Fibroblast of the aortic adventitia (primary cell): ENCODE data around the gene CARNS1. TPM values are rescaled to one million over a fixed set of nuclear protein-coding genes. Genes with fewer than 3 reads are reported as not detected.
A peak's percentile ranks its signal among the peaks of the same experiment; 100 is the strongest.

ENCODE experiments used
- DNase-seq: peaks from one replicate; pipeline ENCODE4 v3.0.0-alpha.2; 2010; ENCODE audit warnings: low read depth
- H3K4me3 ChIP-seq: 2 replicates; pipeline ENCODE4 v1.5.1; 2011; ENCODE audit warnings: low read depth, mild to moderate bottlenecking, control low read depth, low read length, moderate library complexity
- CTCF ChIP-seq: IDR thresholded peaks from 2 replicates; pipeline ENCODE4 v1.5.1; 2011; ENCODE audit warnings: mild to moderate bottlenecking, low read length, control low read depth, inconsistent platforms; ENCODE audit not compliant: insufficient read depth
- total RNA-seq: library from RNA; depleted of rRNA; stranded (reverse); fragments of >200 nt; gene quantifications from 2 replicates; pipeline ENCODE4 v1.2.3, GENCODE V29; 2012; ENCODE audit warnings: low replicate concordance

Gene CARNS1
- total RNA-seq, 1 donor: 0.09 TPM

GRCh38 chr11:67437082-67437808 lies 21.8 kb downstream of the CARNS1 start, which contains the start of gene PTPRCAP:
PTPRCAP (minus strand) TSS chr11:67437682; CDS start chr11:67437619, 63 bp downstream.
- TF ChIP-seq CTCF: no peak

GRCh38 chr11:67437809-67438157 lies 22.3 kb downstream of the CARNS1 start:
- no peak for DNase-seq
- TF ChIP-seq CTCF: no peak
- H3K4me3 ChIP-seq: no peak overlapping the region

More at GRCh38 chr11:67437082-67437808, 21.8 kb downstream of the CARNS1 start, which contains the start of gene PTPRCAP:
- no peak within 1 kb of the TSS for H3K4me3 ChIP-seq
- DNase-seq: no peak

GRCh38 chr11:67438158-67438902 lies 22.9 kb downstream of the CARNS1 start:
- no peak for TF ChIP-seq CTCF
- DNase-seq: no peak
- H3K4me3 ChIP-seq: no peak overlapping the region

DNA sequence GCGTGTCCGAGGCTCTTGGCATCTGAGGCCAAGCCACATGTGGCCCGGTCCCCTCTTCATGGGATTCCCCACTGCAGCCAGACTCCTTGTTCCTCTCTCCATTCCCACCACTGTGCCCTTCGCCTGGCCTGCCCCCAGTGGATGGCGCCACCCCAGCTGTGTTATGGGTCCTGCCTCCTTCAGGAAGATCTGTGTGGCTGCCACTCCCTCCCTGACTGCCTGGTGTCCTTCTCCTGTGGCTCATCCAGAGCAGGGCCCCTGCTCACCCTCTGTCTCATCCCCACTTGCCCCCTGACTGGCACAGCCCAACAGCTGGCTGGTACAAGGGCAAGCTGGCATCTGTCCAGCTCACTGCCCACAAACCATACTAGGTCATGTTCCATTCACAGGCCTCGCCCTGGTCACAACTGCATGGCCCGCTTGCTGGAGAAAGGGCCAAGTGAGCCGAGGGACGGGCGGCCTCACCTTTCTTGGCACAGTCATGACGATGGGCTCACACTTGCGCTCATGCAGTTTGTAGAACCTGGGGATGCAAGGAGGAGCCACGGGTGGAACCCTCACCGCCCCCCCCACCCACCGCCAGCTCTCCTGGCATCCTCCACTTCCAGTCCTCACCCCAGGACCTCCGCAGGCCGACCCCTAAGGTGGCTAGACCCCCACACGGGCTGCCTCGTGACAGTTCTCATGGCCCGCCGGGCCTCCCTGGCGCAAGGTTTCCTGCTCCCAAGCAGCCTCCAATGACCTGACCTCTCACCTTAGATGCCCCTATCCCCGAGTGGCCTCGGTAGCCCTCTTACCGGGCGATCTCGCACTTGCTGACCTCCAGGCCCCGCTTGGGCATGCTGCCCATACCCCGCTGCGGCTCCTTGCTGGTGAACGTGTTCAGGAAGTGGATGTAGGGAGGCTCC lies 24.1 kb downstream of the CARNS1 start:
- peak; percentile 15 for TF ChIP-seq CTCF
- no peak for DNase-seq
- no peak overlapping the region for H3K4me3 ChIP-seq

DNA sequence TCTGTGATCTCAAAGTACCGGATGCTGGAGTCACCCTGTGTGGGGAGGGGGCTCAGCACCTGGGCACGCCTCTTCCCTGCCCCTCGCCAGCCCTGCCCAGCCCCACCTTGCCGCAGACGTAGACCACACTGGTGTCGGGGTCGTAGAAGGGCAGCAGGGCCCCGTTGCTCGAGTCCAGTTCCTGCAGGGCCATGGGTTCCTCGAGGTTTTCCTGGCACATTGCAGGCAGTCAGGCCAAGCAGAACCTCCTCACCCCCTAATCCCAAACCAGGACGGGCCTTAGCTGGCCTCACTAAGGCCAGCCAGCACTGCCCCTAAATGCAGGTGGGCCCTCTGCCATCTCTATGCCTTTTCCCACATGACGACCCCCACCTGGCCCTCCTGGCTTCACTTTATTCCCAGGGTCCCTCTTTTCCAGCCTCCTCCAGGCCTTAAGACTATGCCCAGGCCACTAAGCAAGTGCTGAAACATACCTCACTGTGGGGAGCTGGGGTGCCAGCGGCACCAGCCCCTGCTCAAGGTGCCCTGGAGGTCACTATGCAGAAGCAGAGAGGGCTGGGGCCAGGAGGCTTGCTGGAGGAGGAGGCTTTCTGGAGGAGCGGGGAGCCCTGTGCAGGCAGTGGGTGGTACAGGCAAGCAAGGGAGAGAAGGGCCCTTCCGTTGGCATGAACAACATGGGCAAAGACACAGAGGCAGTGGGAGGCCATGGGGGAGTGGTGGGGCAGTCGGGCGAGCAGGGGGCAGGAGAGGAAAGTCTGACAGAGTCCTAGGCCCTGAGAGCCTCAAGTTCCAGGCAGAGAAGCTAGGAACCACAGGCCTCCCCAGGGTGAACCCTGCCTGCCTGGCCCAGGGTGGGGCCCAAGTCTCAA lies 25.0 kb downstream of the CARNS1 start:
- DNase-seq: no peak

More for the DNA sequence above, 25.0 kb downstream of the CARNS1 start:
- TF ChIP-seq CTCF: no peak
- no peak overlapping the region for H3K4me3 ChIP-seq
